ENCODE measurements around the gene TBX10.

DNA sequence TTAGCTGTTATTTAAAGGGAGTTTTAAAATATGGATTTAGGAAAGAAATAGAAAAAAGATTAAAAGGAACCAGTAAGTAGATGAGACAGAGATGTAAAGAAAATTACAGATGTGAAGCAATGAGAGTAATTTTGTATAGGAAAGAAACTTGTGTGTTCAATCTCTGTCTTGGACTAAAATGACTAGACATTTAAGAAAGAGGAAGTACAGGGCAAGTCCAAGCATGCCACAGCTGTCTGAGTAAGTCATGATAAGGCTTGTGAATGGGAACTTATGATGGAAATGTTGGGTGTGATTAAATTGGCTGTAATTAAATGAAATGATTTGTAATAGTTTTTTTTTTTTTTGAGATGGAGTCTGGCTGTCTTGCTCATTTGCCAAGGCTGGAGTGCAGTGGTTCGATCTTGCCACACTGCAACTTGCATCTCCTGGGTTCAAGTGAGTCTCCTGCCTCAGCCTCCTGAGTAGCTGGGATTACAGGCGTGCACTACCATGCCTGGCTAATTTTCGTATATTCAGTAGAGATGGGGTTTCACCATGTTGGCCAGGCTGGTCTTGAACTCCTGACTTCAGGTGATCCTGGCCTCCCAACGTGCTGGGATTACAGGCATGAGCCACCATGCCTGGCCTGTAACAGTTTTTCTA, 16.8 kb upstream of the TBX10 start:
- TF ChIP-seq, protein P1, sequence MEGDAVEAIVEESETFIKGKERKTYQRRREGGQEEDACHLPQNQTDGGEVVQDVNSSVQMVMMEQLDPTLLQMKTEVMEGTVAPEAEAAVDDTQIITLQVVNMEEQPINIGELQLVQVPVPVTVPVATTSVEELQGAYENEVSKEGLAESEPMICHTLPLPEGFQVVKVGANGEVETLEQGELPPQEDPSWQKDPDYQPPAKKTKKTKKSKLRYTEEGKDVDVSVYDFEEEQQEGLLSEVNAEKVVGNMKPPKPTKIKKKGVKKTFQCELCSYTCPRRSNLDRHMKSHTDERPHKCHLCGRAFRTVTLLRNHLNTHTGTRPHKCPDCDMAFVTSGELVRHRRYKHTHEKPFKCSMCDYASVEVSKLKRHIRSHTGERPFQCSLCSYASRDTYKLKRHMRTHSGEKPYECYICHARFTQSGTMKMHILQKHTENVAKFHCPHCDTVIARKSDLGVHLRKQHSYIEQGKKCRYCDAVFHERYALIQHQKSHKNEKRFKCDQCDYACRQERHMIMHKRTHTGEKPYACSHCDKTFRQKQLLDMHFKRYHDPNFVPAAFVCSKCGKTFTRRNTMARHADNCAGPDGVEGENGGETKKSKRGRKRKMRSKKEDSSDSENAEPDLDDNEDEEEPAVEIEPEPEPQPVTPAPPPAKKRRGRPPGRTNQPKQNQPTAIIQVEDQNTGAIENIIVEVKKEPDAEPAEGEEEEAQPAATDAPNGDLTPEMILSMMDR (IDR thresholded peaks at IDR 0.05; ENCODE audit: extremely low read depth in 1 of 2, insufficient read depth in 1 of 2, low read depth in 1 of 2, low read length in 2 of 2), result no peak
- TF ChIP-seq MYC (IDR thresholded peaks at IDR 0.05; ENCODE audit: low read depth, low read length) (no peak), EZH2 (IDR thresholded peaks at IDR 0.05; ENCODE audit: borderline replicate concordance, low read depth, low read length, severe bottlenecking) (no peak), JUN (IDR thresholded peaks at IDR 0.05; ENCODE audit: borderline replicate concordance, insufficient read depth, insufficient read length, low read depth) (no peak), POLR2AphosphoS5 (IDR thresholded peaks at IDR 0.05; ENCODE audit: insufficient read depth, low read depth, low read length) (no peak), POLR2A (IDR thresholded peaks at IDR 0.05; ENCODE audit: low read depth, low read length) (no peak)
- TF ChIP-seq, protein P2, sequence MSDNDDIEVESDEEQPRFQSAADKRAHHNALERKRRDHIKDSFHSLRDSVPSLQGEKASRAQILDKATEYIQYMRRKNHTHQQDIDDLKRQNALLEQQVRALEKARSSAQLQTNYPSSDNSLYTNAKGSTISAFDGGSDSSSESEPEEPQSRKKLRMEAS (IDR thresholded peaks at IDR 0.05; ENCODE audit: insufficient read depth, insufficient read length), result no peak
